Uterus (tissue), 4 donors: ENCODE results near the gene TTC22. TPM values are rescaled to one million over a fixed set of nuclear protein-coding genes. Genes with fewer than 3 reads are reported as not detected.

Experiments
- DNase-seq, 2 donors: peaks; one replicate each; pipeline ENCODE4 v3.0.0-alpha.2; 2019 to 2020
- H3K27ac ChIP-seq, 2 donors: fragments of 200-600 bp; sonication (generic); 1 replicate in 1 of 2; 2 replicates in 1 of 2; pipeline ENCODE4 v1.5.1; 2016 to 2018
- H3K27me3 ChIP-seq, 2 donors: fragments of 200-600 bp; sonication (generic); one replicate each; pipeline ENCODE4 v1.5.1; 2018 to 2019; ENCODE audit warnings: control low read depth in 1 of 2
- H3K36me3 ChIP-seq, 2 donors: fragments of 200-600 bp; sonication (generic); one replicate each; pipeline ENCODE4 v1.5.1; 2019; ENCODE audit warnings: control low read depth in 1 of 2
- H3K4me1 ChIP-seq, 2 donors: fragments of 200-600 bp; sonication (generic); one replicate each; pipeline ENCODE4 v1.5.1; 2018 to 2019; ENCODE audit warnings: control low read depth in 1 of 2
- H3K4me3 ChIP-seq, 2 donors: fragments of 200-600 bp; sonication (generic); 1 replicate in 1 of 2; 2 replicates in 1 of 2; pipeline ENCODE4 v1.5.1; 2018 to 2019; ENCODE audit warnings: mild to moderate bottlenecking in 1 of 2
- H3K9me3 ChIP-seq, 2 donors: fragments of 200-600 bp; sonication (generic); one replicate each; pipeline ENCODE4 v1.5.1; 2019; ENCODE audit warnings: control low read depth in 1 of 2
- POLR2A ChIP-seq, 2 donors: fragments of 450-650 bp; IDR thresholded peaks; one replicate each; pipeline ENCODE4 v1.6.1; 2016; ENCODE audit warnings: antibody characterized with exemption in 2 of 2, mild to moderate bottlenecking in 1 of 2, moderate library complexity in 1 of 2
- intact Hi-C: fragments of 100-400 bp; cut with DNase I; formaldehyde crosslinking; loops from one replicate; pipeline ENCODE4 v1.15.1; 2023; ENCODE audit warnings: low total_unique reads
- total RNA-seq, 4 donors: library from RNA; depleted of rRNA in 3 of 4; stranded (reverse); fragments of >200 nt in 3 of 4; gene quantifications; one replicate each; pipeline versions ENCODE4 v1.1.0 to v1.2.4, GENCODE V29; 2014 to 2023
- TF ChIP-seq, protein P1 (sequence below), 4 experiments: fragments of 200-600 bp in 2 of 4; fragments of 450-650 bp in 2 of 4; sonication (generic) in 2 of 4; IDR thresholded peaks; one replicate each; pipeline ENCODE4 v1.5.1; 2016 to 2019; ENCODE audit warnings: antibody characterized with exemption in 4 of 4, mild to moderate bottlenecking in 2 of 4, moderate library complexity in 1 of 4
- donor health status: DM: yes; HTN: yes; CAD: no.

TTC22 gene
- total RNA-seq, 4 donors from 2014 or later, result 3.2 to 5.3 TPM; not detected in 2

DNA sequence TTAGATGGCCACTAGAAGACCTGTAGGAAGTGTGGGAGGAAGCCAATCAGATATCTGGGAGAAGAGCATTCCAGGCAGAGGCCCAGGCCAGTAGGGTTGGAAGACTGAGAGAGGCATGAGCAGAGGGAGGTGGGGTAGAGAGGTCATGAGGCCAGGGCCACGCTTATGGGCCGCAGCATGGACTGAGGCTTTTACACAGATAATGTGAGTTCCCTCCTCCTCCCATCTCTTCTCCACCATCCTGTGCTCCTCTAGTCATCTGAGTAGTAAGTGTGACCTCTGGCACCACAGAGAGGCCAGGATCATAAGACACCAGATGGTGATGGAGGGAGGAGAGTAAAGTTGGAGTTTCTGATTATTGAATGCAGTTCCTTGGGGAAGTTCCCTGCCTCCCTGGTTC is 17.1 kb downstream of the TTC22 start:
- H3K27ac ChIP-seq, result no peak overlapping the region
- TF ChIP-seq, protein P1, sequence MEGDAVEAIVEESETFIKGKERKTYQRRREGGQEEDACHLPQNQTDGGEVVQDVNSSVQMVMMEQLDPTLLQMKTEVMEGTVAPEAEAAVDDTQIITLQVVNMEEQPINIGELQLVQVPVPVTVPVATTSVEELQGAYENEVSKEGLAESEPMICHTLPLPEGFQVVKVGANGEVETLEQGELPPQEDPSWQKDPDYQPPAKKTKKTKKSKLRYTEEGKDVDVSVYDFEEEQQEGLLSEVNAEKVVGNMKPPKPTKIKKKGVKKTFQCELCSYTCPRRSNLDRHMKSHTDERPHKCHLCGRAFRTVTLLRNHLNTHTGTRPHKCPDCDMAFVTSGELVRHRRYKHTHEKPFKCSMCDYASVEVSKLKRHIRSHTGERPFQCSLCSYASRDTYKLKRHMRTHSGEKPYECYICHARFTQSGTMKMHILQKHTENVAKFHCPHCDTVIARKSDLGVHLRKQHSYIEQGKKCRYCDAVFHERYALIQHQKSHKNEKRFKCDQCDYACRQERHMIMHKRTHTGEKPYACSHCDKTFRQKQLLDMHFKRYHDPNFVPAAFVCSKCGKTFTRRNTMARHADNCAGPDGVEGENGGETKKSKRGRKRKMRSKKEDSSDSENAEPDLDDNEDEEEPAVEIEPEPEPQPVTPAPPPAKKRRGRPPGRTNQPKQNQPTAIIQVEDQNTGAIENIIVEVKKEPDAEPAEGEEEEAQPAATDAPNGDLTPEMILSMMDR (IDR thresholded peaks at IDR 0.05), result no peak
- no peak for TF ChIP-seq POLR2A (IDR thresholded peaks at IDR 0.05)
- H3K9me3 ChIP-seq, result no peaks in the 10 kb centered on the region
- H3K4me1 ChIP-seq, result no peaks in the 10 kb centered on the region
- no peak overlapping the region for H3K4me3 ChIP-seq
- no peak for DNase-seq
- no peaks in the 10 kb centered on the region for H3K36me3 ChIP-seq
- intact Hi-C loops, result no loop called here
- H3K27me3 ChIP-seq, result no peaks in the 10 kb centered on the region

DNA sequence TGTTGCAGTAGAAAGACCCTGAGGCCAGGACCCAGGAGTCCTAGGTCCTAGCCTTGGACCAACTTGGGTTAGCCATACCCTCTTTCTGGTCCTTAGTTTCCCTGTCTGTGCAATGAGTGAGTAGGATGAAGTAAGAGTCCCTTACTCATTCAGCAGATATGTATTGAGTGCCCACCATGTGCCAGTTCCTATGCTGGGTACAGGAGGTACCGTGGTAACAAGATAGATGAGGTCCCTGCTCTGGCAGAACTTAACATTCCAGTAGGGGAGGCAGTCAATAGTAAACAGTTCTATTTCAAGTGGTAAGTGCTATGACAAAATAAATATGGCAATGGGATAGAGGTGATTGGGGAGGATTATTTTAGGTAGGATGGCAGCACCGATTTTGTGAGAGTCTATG is 18.5 kb downstream of the TTC22 start:
- intact Hi-C loops, result no loop called here
- TF ChIP-seq, protein P1 (IDR thresholded peaks at IDR 0.05), result no peak
- TF ChIP-seq POLR2A (IDR thresholded peaks at IDR 0.05), result no peak
- Histone ChIP-seq H3K4me3 (no peak overlapping the region), H3K27me3 (no peaks in the 10 kb centered on the region), H3K9me3 (no peaks in the 10 kb centered on the region), H3K36me3 (no peaks in the 10 kb centered on the region), H3K27ac (no peak overlapping the region), H3K4me1 (no peaks in the 10 kb centered on the region)
- DNase-seq, result no peak

DNA sequence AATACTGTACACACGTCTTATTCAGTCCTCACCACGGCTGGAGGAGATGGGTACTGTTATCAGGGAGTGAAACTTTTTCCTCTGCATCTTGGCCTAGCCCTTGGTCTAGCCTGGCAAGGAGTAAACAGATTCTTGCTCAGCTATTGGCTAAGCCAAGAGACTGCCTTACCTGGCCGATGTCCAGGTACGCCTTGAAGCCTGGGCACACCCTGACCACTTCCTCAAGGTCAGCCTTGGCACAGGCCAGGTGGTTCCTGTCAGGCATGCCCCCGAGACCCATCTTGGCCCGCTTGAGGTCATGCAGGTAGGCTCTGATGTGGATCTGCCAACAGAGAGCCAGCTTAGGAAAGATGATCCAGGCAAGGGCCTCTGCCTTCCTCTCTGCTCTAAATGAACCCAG is 19.0 kb downstream of the TTC22 start:
- Histone ChIP-seq H3K4me3 (no peak overlapping the region), H3K4me1 (no peaks in the 10 kb centered on the region), H3K36me3 (no peaks in the 10 kb centered on the region), H3K9me3 (no peaks in the 10 kb centered on the region), H3K27ac (no peak overlapping the region), H3K27me3 (no peaks in the 10 kb centered on the region)
- TF ChIP-seq, protein P1 (IDR thresholded peaks at IDR 0.05), result no peak
- no peak for TF ChIP-seq POLR2A (IDR thresholded peaks at IDR 0.05)
- no peak for DNase-seq
- intact Hi-C loops, result no loop called here

DNA sequence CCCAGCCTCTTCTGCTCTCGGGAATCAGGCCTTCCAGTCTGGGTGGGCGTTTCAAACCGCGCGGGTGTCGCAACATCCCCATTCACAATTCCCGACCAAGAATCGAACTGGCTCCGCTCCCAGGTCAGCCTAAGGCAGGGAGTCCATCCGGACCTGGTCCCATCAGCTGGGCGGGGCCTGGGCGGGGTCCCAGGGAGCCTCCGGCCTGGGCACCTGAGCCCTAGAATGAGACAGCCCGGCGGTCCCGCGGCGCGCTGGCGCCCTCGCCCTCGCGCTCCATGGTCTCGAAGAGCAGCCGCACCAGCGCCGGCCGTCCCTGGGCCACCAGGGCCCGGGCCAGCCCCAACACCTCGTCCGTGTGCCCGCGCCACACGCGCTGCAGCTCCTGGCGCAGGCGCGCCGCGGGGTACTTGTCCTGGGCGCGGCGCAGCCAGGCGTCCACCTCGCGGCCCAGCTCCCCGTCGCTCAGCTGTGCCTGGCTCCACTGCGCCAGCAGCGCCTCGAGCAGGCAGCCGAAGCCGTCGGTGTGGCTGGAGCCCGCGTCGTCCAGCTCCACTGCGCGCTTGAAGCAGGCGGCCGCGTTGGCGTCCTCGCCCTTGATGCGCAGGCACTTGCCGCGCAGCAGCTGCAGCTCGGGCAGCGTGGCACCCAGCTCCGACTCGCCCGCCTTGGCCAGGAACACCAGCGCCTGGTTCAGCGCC is 19.9 kb downstream of the TTC22 start:
- Histone ChIP-seq H3K36me3 (no peaks in the 10 kb centered on the region), H3K27ac (no peak overlapping the region), H3K9me3 (no peaks in the 10 kb centered on the region), H3K4me1 (no peaks in the 10 kb centered on the region), H3K4me3 (no peak overlapping the region), H3K27me3 (no peaks in the 10 kb centered on the region)
- TF ChIP-seq POLR2A (IDR thresholded peaks at IDR 0.05), result no peak
- TF ChIP-seq, protein P1 (IDR thresholded peaks at IDR 0.05), result no peak
- intact Hi-C loops, result no loop called here
- DNase-seq, result no peak

DNA sequence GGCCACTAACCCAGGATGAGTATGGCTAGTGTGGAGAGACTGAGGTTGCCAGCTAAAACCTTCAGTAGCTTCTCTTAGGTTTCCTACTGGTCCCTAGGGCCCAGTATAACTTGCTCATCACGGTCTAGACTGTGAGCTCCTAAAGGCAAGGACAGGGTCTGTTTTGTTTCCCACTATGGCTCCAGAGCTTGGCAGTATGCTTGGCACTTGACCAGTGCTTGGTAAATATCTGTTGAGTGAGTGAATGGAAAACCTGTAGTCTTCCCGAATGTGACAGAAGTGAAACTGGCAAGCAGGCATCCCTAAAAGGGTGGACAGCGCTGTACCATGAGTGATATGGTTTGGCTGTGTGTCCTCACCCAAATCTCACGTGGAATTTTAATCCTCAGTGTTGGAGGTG is 23.7 kb downstream of the TTC22 start:
- no peaks in the 10 kb centered on the region for H3K36me3 ChIP-seq

More for the DNA sequence above, 23.7 kb downstream of the TTC22 start:
- intact Hi-C loops, result no loop called here
- no peak for DNase-seq
- H3K4me3 ChIP-seq, result no peak overlapping the region
- no peaks in the 10 kb centered on the region for H3K4me1 ChIP-seq
- no peak overlapping the region for H3K27ac ChIP-seq
- no peak for TF ChIP-seq POLR2A (IDR thresholded peaks at IDR 0.05)
- TF ChIP-seq, protein P1 (IDR thresholded peaks at IDR 0.05), result no peak
- no peaks in the 10 kb centered on the region for H3K9me3 ChIP-seq
- H3K27me3 ChIP-seq, result no peaks in the 10 kb centered on the region
